Nephron (organoid): Measurements from ENCODE around the gene CCDC80.
"Not testable (repeated sequence)": the region's sequence is repeated elsewhere in the genome, so short reads cannot be mapped to it uniquely, and the experiment has no call there.

ENCODE experiments used
- H3K27ac Mint-ChIP-seq, 3 experiments: 2 replicates each; pipeline ENCODE4 v1.8.0; 2020; ENCODE audit warnings: mixed read lengths in 3 of 3, mild to moderate bottlenecking in 2 of 3, moderate library complexity in 1 of 3
- H3K27me3 Mint-ChIP-seq: 2 replicates; pipeline ENCODE4 v1.8.0; 2021; ENCODE audit warnings: low read depth, mild to moderate bottlenecking, moderate library complexity, mixed read lengths
- H3K36me3 Mint-ChIP-seq: 2 replicates; pipeline ENCODE4 v1.8.0; 2020; ENCODE audit warnings: low read depth, mixed read lengths
- H3K4me1 Mint-ChIP-seq: 2 replicates; pipeline ENCODE4 v1.8.0; 2020; ENCODE audit warnings: mixed read lengths
- H3K4me3 Mint-ChIP-seq, 3 experiments: 2 replicates each; pipeline ENCODE4 v1.8.0; 2020; ENCODE audit warnings: mild to moderate bottlenecking in 3 of 3, mixed read lengths in 3 of 3, moderate library complexity in 2 of 3
- H3K9me3 Mint-ChIP-seq: 2 replicates; pipeline ENCODE4 v1.8.0; 2020; ENCODE audit warnings: mixed read lengths
- CTCF ChIP-seq, 3 experiments: fragments of 200-600 bp; sonication (generic); IDR thresholded peaks; one replicate each; pipeline ENCODE4 v1.5.0; 2021; ENCODE audit warnings: antibody characterized with exemption in 3 of 3; ENCODE audit not compliant: unreplicated experiment in 3 of 3

The CCDC80 gene

GRCh38 chr3:112670824-112671223, 29.9 kb upstream of the CCDC80 start:
- Mint-ChIP-seq H3K27me3 (peaks cover 5% of the 10 kb centered on the region), H3K4me3 (no peak overlapping the region)
- TF ChIP-seq CTCF (IDR thresholded peaks at IDR 0.05; ENCODE audit: unreplicated experiment in 3 of 3): no peak

GRCh38 chr3:112667599-112667998, 26.7 kb upstream of the CCDC80 start:
- H3K27ac Mint-ChIP-seq: peak overlapping the region in 1 of 3 experiments; percentile 12

More at GRCh38 chr3:112670824-112671223, 29.9 kb upstream of the CCDC80 start:
- Mint-ChIP-seq H3K36me3 (no peaks in the 10 kb centered on the region), H3K9me3 (no peaks in the 10 kb centered on the region), H3K27ac (no peak overlapping the region), H3K4me1 (peaks cover 16% of the 10 kb centered on the region)

GRCh38 chr3:112665009-112665408, 24.1 kb upstream of the CCDC80 start:
- H3K4me1 Mint-ChIP-seq, H3K36me3 Mint-ChIP-seq, H3K27me3 Mint-ChIP-seq, H3K4me3 Mint-ChIP-seq: not testable (repeated sequence)
- peaks cover 13% of the 10 kb centered on the region for H3K9me3 Mint-ChIP-seq
- H3K27ac Mint-ChIP-seq: peak overlapping the region in 1 of 3 experiments; percentile 30

More at GRCh38 chr3:112667599-112667998, 26.7 kb upstream of the CCDC80 start:
- peaks cover 7% of the 10 kb centered on the region for H3K9me3 Mint-ChIP-seq
- H3K4me1 Mint-ChIP-seq: peaks cover 18% of the 10 kb centered on the region
- no peak for TF ChIP-seq CTCF (IDR thresholded peaks at IDR 0.05; ENCODE audit: unreplicated experiment in 3 of 3)
- H3K36me3 Mint-ChIP-seq: no peaks in the 10 kb centered on the region
- H3K4me3 Mint-ChIP-seq: no peak overlapping the region
- H3K27me3 Mint-ChIP-seq: no peaks in the 10 kb centered on the region

- Mint-ChIP-seq H3K9me3 (peaks cover 4% of the 10 kb centered on the region), H3K27me3 (no peaks in the 10 kb centered on the region), H3K27ac (no peak overlapping the region), H3K4me1 (peaks cover 4% of the 10 kb centered on the region), H3K36me3 (no peaks in the 10 kb centered on the region), H3K4me3 (no peak overlapping the region)
- no peak for TF ChIP-seq CTCF (IDR thresholded peaks at IDR 0.05; ENCODE audit: unreplicated experiment in 3 of 3)
Measured at GRCh38 chr3:112656043-112656442, 15.1 kb upstream of the CCDC80 start.

- Mint-ChIP-seq H3K27me3 (no peaks in the 10 kb centered on the region), H3K4me1 (peaks cover 4% of the 10 kb centered on the region), H3K36me3 (no peaks in the 10 kb centered on the region), H3K27ac (no peak overlapping the region), H3K9me3 (peaks cover 3% of the 10 kb centered on the region), H3K4me3 (no peak overlapping the region)
- TF ChIP-seq CTCF (IDR thresholded peaks at IDR 0.05; ENCODE audit: unreplicated experiment in 3 of 3): no peak
Measured at GRCh38 chr3:112654979-112655378, 14.0 kb upstream of the CCDC80 start.

- TF ChIP-seq CTCF (IDR thresholded peaks at IDR 0.05; ENCODE audit: unreplicated experiment in 3 of 3): no peak
Measured at GRCh38 chr3:112654492-112654891, 13.5 kb upstream of the CCDC80 start.

More at GRCh38 chr3:112654492-112654891, 13.5 kb upstream of the CCDC80 start:
- peaks cover 3% of the 10 kb centered on the region for H3K9me3 Mint-ChIP-seq
- H3K27me3 Mint-ChIP-seq: no peaks in the 10 kb centered on the region
- no peak overlapping the region for H3K4me3 Mint-ChIP-seq
- peaks cover 6% of the 10 kb centered on the region for H3K4me1 Mint-ChIP-seq
- no peak overlapping the region for H3K27ac Mint-ChIP-seq
- no peaks in the 10 kb centered on the region for H3K36me3 Mint-ChIP-seq
